Nucleus accumbens (tissue), 56 donors: ENCODE data around the gene POLD2.

Experiments
- DNase-seq, 56 donors: peaks; one replicate each; lab custom pipeline; 2025; lab: John Stamatoyannopoulos, UW

Gene POLD2

DNA sequence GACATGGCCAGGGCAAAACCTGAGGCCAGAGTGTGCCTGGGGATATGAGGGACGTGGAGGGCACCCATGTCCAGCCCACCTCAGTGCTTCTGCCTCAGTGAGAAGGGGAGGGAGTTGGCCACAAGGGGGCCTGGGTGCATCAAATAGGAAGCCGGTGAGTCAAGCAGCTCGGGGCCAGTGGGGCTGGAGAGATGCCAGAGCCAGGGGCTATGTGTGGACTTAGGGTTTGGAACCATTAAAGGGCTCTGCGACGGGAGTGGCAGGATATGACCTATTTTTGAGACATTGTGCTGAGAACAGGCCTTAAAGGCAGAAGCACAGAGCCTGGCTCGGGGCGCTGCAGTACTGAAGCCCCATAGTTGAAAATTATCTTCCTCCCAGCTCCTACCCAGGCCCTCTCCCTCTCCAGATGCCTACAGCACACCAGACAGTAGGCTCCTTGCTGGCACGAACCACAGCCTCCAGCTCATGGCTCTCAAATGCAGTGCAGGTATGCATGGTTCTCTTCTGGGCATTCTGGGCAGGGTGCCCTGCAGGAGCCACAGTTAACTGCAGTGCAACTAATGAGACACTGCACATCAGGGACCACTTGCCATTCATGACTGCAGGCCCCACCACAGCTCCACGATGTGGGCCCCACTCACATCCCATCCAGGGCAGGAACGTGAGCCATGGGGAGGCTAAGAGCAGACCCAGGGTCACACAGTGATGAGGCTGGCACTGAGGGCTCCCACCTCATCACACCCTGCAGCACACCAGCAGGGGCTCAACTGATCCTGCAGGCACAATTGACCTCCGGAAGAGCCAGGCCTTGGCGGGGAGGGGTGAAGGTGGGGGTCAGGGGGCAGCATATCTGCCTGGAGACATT lies 50.8 kb downstream of the POLD2 start:
- DNase-seq: peak in 25 of 56 donors; percentile 11 to 72 (median 32)

DNA sequence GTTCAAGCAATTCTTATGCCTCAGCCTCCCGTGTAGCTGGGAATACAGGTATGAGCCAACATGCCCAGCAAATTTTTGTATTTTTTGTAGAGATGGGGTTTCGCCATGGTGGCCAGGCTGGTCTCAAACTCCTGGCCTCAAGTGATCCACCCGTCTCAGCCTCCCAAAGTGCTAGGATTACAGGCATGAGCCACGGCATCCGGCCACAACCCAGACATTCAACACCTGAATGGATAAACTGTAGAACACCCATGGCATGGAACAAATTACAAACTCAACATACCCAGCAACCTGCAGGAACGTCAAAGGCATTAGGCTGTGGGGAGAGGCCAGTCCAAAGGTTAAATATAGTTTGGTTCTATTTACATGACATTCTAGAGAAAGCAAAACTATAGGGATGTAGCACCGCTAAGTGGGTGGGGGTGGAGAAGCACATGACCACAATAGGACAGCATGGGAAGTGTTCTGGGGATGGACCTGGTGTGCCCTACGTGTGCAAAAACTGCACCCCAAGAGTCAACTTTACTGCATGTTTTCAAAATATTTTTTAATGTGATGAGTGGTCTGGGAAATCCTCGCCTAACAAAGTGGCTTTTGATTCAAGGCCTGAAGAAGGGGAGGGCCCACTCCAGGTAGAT lies 51.5 kb downstream of the POLD2 start:
- DNase-seq: no peak

DNA sequence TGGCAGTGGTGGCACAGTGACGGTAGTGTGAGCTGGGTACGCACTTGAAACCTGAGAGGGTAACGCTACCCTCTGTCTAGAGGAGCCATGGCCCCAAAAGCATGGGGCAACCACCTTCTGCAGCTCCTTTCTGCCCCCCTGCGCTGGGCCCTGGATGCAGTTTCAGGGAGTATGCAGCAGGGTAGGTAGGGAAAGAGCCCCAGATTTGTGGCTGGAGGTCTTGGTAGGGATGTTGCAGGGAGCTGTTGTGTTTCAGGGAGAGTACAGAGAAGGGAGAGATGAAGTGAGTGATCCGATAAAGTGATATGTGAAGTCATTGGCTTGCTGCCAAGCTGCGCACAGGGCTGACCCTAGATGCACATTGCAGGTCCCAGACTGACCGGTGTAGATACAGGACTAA lies 55.3 kb downstream of the POLD2 start:
- DNase-seq: no peak

DNA sequence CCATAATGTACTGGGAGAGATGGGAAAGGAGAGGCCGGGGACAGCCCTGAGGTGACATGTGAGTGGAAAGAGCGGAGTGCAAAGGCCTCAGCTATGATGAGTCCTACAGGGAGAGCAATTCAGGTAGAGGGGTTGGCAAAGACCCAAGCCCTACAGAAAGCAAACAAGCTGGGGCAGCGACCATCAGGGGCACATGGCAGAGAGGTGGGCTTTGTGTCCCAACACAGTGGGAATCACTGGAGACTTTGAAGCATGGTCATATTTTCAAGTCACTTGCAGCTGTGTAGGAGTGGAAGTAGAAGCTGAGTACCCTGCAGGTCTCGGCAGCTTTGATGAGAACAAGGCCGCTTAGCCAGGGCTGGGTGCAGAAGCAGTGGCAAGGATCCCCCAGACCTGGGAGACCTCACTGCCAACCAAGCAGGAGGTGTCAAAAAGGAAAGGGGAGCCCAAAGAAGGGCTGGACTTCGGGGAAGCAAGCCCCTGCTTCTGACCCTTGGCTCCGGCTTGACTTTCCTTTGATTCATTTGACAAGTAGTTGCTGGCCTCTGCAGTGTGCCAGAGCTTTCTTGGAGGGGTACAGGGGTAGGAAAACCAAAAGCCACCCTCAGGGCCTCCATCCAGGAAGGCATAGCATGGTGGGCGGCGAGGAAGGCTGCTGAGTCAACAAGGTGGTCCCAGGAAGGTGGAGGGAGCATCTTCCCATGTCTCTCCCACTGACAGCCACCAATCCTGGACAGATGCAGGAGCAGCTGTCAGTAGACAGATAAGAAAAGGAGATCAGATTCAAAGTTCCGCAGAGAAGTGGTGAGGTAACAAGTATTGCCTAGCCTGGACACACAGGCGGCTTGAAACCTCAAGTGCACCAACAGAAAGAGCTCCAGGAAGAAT lies 56.0 kb downstream of the POLD2 start:
- DNase-seq: no peak

DNA sequence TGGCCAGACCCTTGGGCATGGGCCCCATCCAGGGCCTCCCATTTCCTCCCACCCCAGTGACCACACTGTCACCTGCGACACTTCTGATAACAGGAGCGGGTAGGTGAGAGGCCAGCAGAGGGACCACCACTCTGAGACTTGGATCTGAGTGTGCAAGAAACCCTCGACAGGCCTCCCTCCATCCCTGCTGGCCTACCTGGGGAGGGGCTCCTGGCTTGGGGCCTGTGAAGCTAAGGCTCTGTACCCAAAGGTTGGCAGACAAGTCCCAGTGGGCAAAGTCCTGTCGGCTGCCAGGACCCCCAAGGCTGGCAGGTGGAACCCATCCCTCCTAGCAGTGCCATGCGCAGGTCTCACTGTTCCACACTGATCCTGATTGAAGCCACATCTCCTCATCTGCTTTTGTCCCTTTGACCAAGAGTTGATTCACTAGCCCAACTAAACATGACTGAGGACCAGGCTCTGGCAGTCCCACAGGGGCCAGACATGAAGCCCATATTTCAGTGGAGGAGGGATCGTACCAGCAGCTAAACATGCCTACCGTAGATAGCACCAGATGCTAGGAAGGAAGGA lies 56.8 kb downstream of the POLD2 start:
- no peak for DNase-seq

DNA sequence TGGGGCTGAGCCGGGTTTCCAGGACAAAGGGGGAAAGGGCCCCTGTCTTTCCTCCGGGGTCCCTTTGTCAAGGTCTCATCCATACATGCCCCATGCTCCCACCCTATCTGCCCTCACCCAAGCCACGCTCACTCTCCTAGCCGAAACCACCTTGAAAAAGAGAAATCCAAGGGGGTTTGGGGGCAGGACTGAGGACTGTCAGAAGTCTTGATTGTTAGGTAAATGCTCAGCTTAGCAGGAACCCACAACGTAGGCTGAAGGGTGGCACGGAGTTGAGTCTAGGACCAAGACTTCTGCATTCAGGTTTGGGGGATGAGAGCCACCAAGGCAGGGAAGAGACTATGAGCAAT lies 57.3 kb downstream of the POLD2 start:
- DNase-seq: no peak

DNA sequence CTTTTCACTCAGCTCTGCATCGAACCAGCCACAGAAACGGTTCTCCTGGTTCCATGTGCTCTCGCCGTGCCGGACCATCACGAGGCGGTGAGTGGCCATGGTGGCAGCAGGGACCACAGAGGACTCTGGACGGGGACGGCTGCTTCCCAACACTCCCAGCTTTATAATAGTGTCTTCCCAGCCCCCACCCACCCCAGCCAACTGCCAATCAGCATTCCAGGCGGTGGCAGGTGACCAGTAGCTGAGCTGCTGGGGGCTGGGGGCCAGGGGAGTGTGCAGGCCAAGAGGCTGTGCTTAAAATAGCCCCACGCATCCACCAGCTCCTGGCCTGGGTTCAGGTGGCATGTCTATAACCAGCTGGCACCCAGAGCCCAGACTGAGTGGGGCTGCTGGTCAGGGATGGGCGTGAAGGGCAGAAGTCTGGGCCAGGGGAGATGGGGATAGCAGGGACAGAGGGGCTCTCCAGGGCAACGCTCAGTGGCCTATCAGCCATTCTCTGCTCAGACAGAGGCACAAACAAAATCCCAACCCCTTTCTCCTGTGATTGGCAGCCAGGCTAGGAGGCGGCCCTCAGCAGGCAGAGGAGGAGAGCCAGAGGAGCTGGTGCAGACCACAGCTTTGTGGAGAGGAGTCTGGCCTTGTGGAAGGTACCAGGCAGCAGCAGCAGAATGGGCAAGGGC lies 57.8 kb downstream of the POLD2 start, which contains the start of gene PGAM2:
PGAM2 (minus strand) TSS at position 137 of the 680 bp plus-strand sequence; CDS start at position 99, 38 bp downstream.
- peak in 42 of 56 donors; percentile 20 to 77 (median 53) for DNase-seq

DNA sequence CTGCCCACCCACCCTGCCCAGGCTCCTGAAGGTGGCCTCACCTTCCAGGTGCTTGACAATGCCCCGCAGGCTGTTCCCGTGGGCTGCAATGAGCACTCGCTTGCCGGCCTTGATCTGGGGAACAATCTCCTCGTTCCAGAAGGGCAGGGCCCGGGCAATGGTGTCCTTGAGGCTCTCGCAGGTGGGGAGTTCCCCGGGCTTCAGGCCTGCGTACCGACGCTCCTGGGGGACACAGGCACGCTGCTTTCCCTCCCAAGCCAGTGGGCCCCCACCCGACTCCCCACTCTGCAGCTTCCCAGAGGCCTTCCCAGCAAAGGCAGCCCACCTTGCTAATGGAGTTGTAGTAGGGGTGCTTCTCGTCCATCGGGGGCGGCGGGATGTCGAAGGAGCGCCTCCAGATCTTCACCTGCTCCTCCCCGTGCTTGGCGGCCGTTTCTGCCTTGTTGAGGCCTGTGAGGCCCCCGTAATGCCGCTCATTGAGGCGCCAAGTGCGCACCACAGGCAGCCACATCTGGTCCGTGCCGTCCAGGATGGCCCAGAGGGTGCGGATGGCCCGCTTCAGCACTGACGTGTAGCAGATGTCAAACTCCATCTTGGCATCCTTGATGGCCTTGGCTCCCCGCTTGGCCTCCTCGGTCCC lies 58.4 kb downstream of the POLD2 start:
- no peak for DNase-seq
